SH-SY5Y (cell line): ENCODE measurements around the gene PLAC1.

ENCODE experiments used
- GATA2 ChIP-seq: IDR thresholded peaks from 2 replicates; pipeline ENCODE4 v1.6.1; 2011; ENCODE audit warnings: mild to moderate bottlenecking, low read depth, low read length
- GATA3 ChIP-seq: IDR thresholded peaks from 2 replicates; pipeline ENCODE4 v1.6.1; 2011; ENCODE audit warnings: low read depth, mild to moderate bottlenecking, low read length, moderate library complexity

The PLAC1 gene, protein sequence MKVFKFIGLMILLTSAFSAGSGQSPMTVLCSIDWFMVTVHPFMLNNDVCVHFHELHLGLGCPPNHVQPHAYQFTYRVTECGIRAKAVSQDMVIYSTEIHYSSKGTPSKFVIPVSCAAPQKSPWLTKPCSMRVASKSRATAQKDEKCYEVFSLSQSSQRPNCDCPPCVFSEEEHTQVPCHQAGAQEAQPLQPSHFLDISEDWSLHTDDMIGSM

DNA sequence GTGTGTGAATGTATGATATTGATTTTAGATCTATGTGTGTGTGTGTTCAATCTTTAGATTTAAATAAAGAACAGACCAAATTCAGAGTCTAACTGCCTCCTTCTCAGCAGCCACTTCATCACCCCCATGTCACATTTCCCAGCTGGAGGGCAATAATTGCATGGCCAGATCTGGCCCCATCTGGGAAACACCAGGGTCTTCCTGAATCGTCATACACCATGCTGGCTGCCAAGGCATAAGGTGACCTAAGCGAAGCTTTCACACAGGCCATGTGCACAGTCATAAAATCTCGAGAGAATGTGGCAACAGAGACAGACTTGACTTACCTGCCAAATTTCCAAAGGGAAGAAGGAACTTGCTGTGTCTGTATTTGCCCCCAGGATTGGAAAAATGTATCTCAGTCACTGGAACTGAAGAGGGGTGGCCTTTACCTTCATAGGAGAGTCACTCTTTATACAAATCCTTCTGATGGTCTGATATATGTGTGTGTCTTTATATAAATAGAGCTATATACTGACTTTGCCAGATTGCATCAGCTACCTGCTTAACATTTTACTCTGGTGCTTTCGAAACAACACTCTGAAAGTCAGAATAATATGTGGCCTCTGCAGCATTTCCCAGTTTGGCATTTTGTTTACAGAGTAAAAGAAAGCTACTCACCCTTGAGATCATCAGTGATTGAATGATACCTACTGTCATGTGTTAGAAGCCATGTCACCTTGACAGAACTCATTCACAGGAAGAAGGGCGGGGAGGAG lies at the start of gene PLAC1:
PLAC1 (minus strand) TSS at position 470 of the 758 bp plus-strand sequence. CDS start 91,789 bp downstream, outside the sequence.
- TF ChIP-seq GATA2 = no peak
- no peak for TF ChIP-seq GATA3

DNA sequence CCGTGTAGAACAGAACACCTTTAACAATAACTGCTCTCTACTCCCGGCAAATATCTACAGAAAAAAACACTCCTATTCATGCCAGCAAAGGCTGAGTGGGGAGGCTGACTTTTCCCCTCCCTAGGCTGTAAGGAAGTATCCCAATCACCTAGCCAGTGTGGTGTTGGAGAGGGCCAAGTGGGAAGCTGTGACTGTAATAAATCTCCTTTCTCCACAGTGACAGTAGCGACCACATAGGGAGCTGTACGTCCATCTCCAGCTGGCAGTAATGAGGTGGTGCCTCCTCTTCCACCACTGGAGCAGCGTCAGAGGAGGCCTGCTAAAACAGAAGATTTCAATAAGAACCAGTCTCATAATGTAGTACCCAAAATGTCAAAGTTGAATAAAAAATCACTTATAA lies 47.9 kb upstream of the PLAC1 start:
- TF ChIP-seq GATA2 (no peak), GATA3 (no peak)

DNA sequence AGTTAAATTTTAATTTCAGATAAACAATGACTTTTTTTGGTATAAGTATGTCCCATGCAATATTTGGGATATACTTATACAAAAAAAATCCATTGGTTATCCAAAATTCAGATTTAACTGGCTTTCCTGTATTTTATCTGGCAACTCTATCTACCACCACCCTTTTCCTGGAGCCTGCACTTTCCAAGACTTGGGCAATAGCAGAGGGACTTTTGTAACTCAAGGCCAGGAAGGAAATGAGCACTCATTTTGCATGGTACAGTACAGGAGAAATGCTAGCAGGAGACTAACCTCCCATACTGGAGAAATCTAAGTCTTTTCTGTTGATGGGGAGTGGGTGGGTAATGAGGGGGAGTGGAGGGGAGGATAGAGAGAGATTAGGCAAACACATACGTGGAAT lies 37.7 kb upstream of the PLAC1 start:
- TF ChIP-seq GATA3 (no peak), GATA2 (no peak)

DNA sequence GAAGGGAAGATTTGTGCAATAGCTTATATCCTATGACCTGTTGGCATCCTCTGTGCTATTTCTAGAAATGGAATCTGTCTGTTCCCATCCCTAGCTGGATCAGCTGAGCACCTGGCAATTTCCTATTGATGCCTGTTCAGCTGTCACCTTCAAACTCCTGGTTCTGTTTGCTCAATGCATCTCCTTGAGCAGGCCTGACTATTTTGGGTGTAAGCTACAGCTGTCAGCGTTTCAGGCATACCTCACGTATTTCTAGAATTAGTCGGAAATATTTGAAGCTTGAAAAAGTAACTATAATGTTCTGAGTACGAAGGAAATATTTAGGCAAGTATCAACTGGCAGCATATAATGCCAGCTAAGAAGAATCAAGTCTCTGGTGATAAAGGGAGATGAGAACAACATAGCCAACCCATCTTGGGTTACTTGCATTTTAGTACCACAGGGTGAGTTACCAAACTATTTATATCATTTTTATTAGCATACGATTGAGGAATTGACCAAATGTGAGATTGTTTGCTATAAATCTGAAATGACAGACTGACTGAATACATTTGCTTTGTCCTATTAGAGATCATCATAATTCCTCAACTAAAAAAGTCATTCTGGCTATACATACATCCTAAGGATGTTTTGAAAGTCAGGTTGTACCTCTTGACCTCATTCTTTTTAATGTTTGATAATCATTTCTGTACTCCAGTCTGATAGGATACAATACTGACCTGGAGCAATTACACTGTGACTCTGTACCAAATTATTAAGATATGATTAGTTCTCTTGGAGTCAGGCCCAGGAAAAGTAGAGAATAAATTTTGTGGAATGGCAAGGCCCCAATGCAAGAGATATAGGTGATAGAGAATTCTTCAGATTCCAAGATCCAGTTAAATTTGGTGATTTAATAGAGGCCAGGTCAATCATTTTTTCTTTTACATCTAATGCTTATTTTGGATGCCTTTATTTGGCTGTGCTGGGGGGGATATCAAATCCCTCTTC lies 36.4 kb upstream of the PLAC1 start:
- no peak for TF ChIP-seq GATA3
- no peak for TF ChIP-seq GATA2

- no peak for TF ChIP-seq GATA2
- TF ChIP-seq GATA3 = no peak
Measured at GRCh38 chrX:134693644-134694043, 35.4 kb upstream of the PLAC1 start.

DNA sequence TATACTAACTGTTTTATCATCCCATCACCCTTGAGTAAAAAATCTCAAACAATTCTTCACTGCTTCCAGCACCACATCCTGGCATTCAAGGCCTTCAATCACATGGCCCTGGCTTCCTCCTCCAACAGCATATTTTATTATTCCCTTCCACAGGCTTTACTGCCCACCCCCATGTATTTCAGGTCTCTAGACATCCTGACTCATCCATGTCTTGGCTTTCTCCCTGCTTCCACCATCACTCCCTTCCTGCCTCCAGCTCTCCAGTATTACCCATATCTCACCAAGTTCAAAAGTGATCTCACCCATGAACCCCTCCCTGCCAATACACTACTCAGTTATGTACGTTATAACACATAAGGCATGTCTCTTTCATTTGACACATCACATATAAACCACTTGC lies 34.7 kb upstream of the PLAC1 start:
- TF ChIP-seq GATA3 = no peak

- TF ChIP-seq GATA3 (no peak), GATA2 (no peak)
Measured at GRCh38 chrX:134692233-134692632, 34.0 kb upstream of the PLAC1 start.

DNA sequence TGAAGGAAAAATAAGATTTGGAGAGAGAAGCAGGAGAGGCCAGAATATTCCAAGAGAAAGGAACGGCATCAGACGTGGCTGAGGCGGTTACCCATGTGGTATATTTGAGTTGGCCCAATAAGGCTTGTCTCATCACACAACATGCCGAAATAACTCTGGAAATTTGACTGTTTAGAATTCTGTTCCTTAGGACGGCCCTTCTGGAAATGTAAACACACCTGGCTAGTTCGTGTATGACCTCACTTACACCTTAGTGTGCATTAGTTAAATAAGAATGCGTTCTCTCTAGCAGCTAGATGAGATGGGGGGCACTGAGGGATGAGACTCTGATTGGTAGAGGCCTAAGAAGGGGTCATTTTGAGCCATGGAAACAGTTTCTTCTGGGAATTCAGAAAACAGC lies 33.2 kb upstream of the PLAC1 start:
- TF ChIP-seq GATA3 (no peak), GATA2 (no peak)

DNA sequence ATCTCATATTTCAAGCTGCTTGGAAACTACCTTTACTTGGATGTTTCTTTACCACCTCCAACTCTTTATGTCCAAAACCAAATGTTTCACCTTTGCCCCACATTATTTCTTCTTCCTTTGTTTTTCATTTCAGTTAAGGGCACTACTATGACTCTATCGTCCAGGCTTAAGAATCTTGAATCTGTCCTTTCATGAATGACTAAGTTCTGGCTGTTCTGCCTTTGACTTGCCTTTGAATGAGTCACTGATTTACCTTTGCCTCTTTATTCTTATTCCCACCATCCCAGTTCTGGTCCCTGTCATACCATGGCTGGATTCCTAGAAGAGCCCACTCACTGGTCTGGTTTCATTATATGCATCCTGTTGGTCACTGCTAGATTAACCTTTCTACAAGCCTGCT lies 30.6 kb upstream of the PLAC1 start:
- TF ChIP-seq GATA2 = no peak
- no peak for TF ChIP-seq GATA3

DNA sequence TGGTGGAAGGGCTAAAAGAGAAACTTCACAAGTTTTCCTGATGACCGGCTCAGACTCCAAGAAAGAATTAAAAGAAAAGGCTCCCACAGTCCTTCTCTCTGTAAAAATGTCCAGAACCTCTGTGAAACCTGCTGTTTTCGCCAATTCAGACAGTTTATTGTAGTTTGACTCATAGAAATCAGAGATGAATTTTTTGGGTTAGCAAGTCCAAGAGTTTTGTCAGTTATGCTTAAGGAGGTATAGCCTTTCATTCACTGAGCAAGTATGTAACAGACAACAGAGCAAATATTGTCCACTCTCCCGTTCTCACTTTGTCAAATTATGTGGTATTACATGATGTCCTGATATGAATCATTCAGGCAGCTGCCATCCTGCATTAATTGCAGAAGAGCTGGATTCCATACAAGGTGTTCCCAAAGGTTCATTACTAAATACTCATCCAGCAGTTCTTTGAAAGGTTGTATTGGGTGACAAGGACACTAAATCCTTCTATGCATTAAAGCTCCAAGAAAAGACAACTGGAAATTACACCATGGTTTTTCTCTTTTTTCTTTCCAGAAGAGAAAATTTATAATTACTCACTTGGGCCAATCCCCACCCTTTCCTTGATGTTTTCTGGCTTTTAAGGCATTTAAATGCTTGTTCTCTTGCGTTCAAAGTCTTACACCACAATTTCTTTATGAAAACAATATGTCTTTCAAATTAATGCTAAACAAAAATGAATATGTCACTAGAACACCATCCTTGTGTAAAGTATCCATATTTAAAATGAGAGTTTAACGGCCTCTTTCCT lies 30.0 kb upstream of the PLAC1 start:
- TF ChIP-seq GATA3 (no peak), GATA2 (no peak)

GRCh38 chrX:134685668-134686067 lies 27.4 kb upstream of the PLAC1 start:
- TF ChIP-seq GATA2 (no peak), GATA3 (no peak)

GRCh38 chrX:134684956-134685355 lies 26.7 kb upstream of the PLAC1 start:
- no peak for TF ChIP-seq GATA2
- TF ChIP-seq GATA3 = no peak

DNA sequence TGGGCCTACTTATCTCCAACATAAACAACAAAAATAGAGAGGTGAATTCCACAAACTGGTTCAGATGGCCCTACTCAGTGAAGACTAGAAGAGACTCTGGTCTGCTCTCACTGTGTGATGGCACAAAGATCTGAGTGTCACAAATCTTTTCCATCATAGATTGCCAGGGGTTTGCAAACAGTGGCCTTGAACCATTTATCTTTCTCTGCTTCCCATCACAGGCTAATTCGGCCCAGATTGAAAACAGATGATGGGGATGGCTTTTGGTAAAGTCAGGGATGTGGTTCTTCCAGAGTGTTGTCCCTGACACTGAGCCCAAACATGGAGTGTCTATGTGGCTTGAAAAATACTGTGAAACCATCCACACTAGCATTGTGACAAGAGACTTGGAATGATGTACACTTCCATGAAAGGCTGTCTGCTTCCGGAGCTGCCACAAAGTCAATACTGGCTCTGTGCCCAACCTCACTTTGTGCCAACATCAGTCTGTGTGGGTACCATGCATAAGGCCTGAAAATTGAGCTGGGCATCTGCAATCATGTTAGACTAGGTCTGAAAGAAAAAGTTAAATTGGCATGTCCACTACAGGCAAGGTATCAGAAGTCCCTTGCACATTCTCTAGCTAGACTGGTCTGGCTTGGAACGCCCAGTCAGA lies 25.2 kb upstream of the PLAC1 start:
- TF ChIP-seq GATA2 = peak; percentile 55
- TF ChIP-seq GATA3 = peak; percentile 36; the same call in 1 of the 2 replicates
